Fibroblast of lung (primary cell): ENCODE results near the gene ARHGEF25.

Experiments
- CTCF ChIP-seq, 2 donors: IDR thresholded peaks in 1 of 2; conservative IDR thresholded peaks in 1 of 2; 1 replicate in 1 of 2; 2 replicates in 1 of 2; pipeline ENCODE4 v1.5.1; 2011 to 2012; ENCODE audit warnings: low read length in 2 of 2, control low read depth in 1 of 2, inconsistent platforms in 1 of 2, low read depth in 1 of 2, mild to moderate bottlenecking in 1 of 2
- EZH2 ChIP-seq: IDR thresholded peaks from 2 replicates; pipeline ENCODE4 v1.5.1; 2012; ENCODE audit warnings: low read length, control low read depth, mild to moderate bottlenecking; ENCODE audit errors: missing control alignments

GRCh38 chr12:57577981-57578758 is 33.1 kb upstream of the ARHGEF25 start:
- TF ChIP-seq CTCF (conservative IDR thresholded peaks at IDR 0.05 in 1 of 2, IDR thresholded peaks at IDR 0.05 in 1 of 2; ENCODE audit: low read depth in 1 of 2, low read length in 2 of 2) (no peak), EZH2 (no peak)
